ENCODE data around the gene GNAI2.
"Not testable (repeated sequence)": the region's sequence is repeated elsewhere in the genome, so short reads cannot be mapped to it uniquely, and the experiment has no call there.

Gene GNAI2

GRCh38 chr3:50236484-50237132 is 604 bp downstream of the GNAI2 start:
- Histone ChIP-seq H3K27me3 (ENCODE audit: insufficient read depth, low read length) (no peaks in the 10 kb centered on the region), H2AFZ (ENCODE audit: low read depth, low read length) (no peak overlapping the region), H3K9me3 (ENCODE audit: low read length) (no peaks in the 10 kb centered on the region), H3K4me1 (ENCODE audit: insufficient read depth, low read length) (peaks cover 63% of the 10 kb centered on the region), H3K36me3 (ENCODE audit: insufficient read depth, low read length) (peaks cover 7% of the 10 kb centered on the region), H3K4me3 (ENCODE audit: low read length) (peak overlapping the region; percentile 94)

DNA sequence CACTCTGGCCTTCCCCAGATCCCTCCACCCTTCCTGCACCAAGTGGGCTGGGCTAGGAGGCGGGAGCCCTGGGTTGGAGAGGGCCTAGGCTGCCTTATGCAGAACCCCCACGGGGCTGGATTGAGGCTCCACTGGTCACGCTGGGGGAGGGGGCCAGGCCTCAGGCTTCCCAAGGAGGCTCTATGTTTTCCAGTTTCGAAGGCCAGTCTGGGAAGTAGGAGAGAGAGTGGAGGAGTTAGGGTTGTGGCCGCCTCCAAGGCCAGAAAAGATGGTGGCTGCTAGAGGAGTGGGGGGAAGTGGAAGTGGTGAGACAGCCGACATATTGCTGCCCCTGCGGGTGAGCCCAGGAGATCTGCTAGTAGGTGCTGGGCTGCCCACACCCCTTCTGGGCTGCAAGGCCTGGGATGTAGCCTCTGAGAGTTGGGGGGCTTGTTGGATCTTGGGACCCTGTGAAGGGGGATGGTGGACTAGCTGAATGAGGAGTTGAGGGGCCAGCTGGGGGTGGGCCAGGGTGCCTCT is 1.2 kb downstream of the GNAI2 start:
- peaks cover 69% of the 10 kb centered on the region for H3K4me1 ChIP-seq (ENCODE audit: insufficient read depth, low read length)

GRCh38 chr3:50237754-50238548 is 1.9 kb downstream of the GNAI2 start:
- H3K9me3 ChIP-seq (ENCODE audit: low read length): no peaks in the 10 kb centered on the region
- peaks cover 69% of the 10 kb centered on the region for H3K4me1 ChIP-seq (ENCODE audit: insufficient read depth, low read length)
- H3K4me3 ChIP-seq (ENCODE audit: low read length): peak overlapping the region; percentile 94
- no peaks in the 10 kb centered on the region for H3K27me3 ChIP-seq (ENCODE audit: insufficient read depth, low read length)
- H3K36me3 ChIP-seq (ENCODE audit: insufficient read depth, low read length): peaks cover 10% of the 10 kb centered on the region
- H2AFZ ChIP-seq (ENCODE audit: low read depth, low read length): no peak overlapping the region

More for the DNA sequence above, 1.2 kb downstream of the GNAI2 start:
- H3K4me3 ChIP-seq (ENCODE audit: low read length): peak overlapping the region; percentile 94
- no peaks in the 10 kb centered on the region for H3K9me3 ChIP-seq (ENCODE audit: low read length)
- no peaks in the 10 kb centered on the region for H3K27me3 ChIP-seq (ENCODE audit: insufficient read depth, low read length)
- H2AFZ ChIP-seq (ENCODE audit: low read depth, low read length): no peak overlapping the region
- peaks cover 7% of the 10 kb centered on the region for H3K36me3 ChIP-seq (ENCODE audit: insufficient read depth, low read length)

GRCh38 chr3:50238549-50239026 is 2.6 kb downstream of the GNAI2 start:
- H3K9me3 ChIP-seq (ENCODE audit: low read length): no peaks in the 10 kb centered on the region
- peaks cover 64% of the 10 kb centered on the region for H3K4me1 ChIP-seq (ENCODE audit: insufficient read depth, low read length)
- peak overlapping the region; percentile 94 for H3K4me3 ChIP-seq (ENCODE audit: low read length)
- H3K27me3 ChIP-seq (ENCODE audit: insufficient read depth, low read length): no peaks in the 10 kb centered on the region
- no peak overlapping the region for H2AFZ ChIP-seq (ENCODE audit: low read depth, low read length)
- peaks cover 14% of the 10 kb centered on the region for H3K36me3 ChIP-seq (ENCODE audit: insufficient read depth, low read length)

DNA sequence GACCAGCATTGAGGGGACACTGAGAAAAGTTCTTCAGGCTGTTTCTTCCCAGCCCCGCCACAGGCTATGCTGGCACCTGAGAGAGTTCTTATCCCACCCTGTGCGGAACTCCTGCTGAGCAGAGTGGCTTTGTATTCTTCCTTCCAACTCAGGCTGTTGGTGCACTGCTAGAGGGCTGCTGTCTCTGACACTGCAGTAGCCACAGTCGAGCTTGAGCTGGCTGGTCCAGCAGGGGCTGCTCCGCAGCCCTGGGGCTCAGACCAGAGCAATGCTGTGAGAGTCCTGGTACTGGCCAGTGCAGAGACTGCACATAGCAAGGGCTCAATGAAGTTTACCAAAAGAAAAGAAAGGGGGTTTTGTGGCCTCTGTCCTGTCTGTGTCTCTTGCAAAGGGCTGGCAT is 3.6 kb downstream of the GNAI2 start:
- Histone ChIP-seq H3K4me1 (ENCODE audit: insufficient read depth, low read length) (peaks cover 62% of the 10 kb centered on the region), H2AFZ (ENCODE audit: low read depth, low read length) (no peak overlapping the region), H3K9me3 (ENCODE audit: low read length) (no peaks in the 10 kb centered on the region), H3K36me3 (ENCODE audit: insufficient read depth, low read length) (peaks cover 17% of the 10 kb centered on the region), H3K27me3 (ENCODE audit: insufficient read depth, low read length) (no peaks in the 10 kb centered on the region), H3K4me3 (ENCODE audit: low read length) (no peak overlapping the region)

DNA sequence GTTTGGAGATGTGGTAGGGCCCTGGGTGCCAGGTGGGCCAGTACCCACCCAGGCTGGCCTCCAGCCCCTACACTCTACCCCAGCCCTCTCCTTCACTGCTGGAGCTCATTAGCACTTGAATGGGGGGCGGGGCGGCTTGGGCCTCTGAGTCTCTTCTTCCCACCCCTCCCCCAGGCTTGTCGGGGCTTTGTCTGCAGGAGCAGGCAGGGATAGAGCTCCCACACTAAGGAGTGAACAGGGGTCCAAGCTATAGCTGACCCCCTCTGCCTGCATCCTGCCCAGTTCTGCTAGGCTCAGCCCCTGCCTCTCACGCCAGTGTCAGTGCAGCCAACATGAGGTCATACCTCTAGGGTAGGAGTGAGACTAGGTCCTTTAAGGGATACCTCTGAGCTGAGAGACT is 5.2 kb downstream of the GNAI2 start:
- Histone ChIP-seq H3K4me3 (ENCODE audit: low read length) (no peak overlapping the region), H3K27me3 (ENCODE audit: insufficient read depth, low read length) (no peaks in the 10 kb centered on the region), H2AFZ (ENCODE audit: low read depth, low read length) (no peak overlapping the region), H3K9me3 (ENCODE audit: low read length) (no peaks in the 10 kb centered on the region), H3K4me1 (ENCODE audit: insufficient read depth, low read length) (peaks cover 66% of the 10 kb centered on the region), H3K36me3 (ENCODE audit: insufficient read depth, low read length) (peaks cover 17% of the 10 kb centered on the region)

- Histone ChIP-seq H3K9me3 (ENCODE audit: low read length) (no peaks in the 10 kb centered on the region), H2AFZ (ENCODE audit: low read depth, low read length) (no peak overlapping the region), H3K4me3 (ENCODE audit: low read length) (no peak overlapping the region), H3K4me1 (ENCODE audit: insufficient read depth, low read length) (peaks cover 73% of the 10 kb centered on the region), H3K27me3 (ENCODE audit: insufficient read depth, low read length) (no peaks in the 10 kb centered on the region), H3K36me3 (ENCODE audit: insufficient read depth, low read length) (peaks cover 17% of the 10 kb centered on the region)
Measured at GRCh38 chr3:50241713-50242380, 5.8 kb downstream of the GNAI2 start.

- no peak overlapping the region for H3K4me3 ChIP-seq (ENCODE audit: low read length)
- H3K36me3 ChIP-seq (ENCODE audit: insufficient read depth, low read length): peaks cover 20% of the 10 kb centered on the region
- H3K27me3 ChIP-seq (ENCODE audit: insufficient read depth, low read length): no peaks in the 10 kb centered on the region
- H3K4me1 ChIP-seq (ENCODE audit: insufficient read depth, low read length): peaks cover 77% of the 10 kb centered on the region
- H3K9me3 ChIP-seq (ENCODE audit: low read length): no peaks in the 10 kb centered on the region
- no peak overlapping the region for H2AFZ ChIP-seq (ENCODE audit: low read depth, low read length)
Measured at GRCh38 chr3:50242381-50242770, 6.4 kb downstream of the GNAI2 start.

DNA sequence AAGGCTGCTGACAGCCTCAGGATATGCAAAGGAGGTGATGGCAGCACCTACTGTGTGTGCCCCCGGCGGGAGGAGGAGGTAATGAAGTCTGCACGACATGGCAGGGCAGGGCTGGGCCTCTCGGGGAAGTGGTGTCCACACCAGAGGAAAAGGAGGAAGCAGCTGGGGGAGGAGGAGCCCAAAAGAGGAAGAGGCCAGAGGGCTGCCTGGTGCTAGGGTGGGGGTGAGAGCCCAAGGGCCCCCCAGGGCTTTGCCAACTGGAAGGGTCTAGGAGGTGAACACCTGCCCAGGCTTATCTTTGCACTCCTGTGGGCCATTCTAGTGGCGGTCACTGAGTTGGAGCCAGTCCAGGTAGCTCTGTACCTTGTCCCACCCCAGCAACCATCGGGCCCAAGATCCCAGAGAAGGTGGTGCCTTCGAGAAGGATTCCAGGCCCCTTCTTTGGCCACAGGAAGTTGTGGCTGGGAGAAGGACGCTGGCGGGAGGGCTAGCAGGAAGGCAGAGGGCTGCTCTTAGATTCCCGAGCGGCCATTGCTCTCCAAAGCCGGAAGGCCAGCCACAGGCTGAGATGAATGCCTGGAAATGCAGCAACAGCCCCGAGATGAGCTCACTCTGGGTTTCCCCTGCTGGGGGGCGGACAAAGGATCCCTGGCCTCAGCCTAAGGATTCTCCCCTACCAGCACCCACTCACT is 7.0 kb downstream of the GNAI2 start:
- H3K36me3 ChIP-seq (ENCODE audit: insufficient read depth, low read length): peaks cover 24% of the 10 kb centered on the region

DNA sequence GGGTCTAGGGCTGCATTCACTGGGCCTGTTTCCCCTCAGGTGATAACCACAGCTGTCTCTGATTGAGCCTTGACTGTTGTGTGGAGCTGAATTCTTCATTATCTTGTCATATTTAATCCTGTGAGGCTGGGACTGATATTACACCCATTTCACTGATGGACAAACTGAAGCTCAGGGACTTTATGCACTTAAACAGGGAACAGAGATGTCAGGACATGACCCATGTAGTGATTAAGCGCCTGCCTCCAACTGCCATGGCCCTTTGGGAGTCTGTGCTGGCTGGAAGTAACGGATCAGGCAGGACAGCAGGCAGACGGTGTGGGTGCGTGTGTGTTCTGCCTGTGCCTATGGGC is 7.5 kb downstream of the GNAI2 start:
- Histone ChIP-seq H3K27me3 (ENCODE audit: insufficient read depth, low read length) (no peaks in the 10 kb centered on the region), H3K4me3 (ENCODE audit: low read length) (no peak overlapping the region), H3K4me1 (ENCODE audit: insufficient read depth, low read length) (peaks cover 69% of the 10 kb centered on the region)

More for the DNA sequence above, 7.0 kb downstream of the GNAI2 start:
- Histone ChIP-seq H3K4me3 (ENCODE audit: low read length) (no peak overlapping the region), H3K4me1 (ENCODE audit: insufficient read depth, low read length) (peaks cover 74% of the 10 kb centered on the region), H3K27me3 (ENCODE audit: insufficient read depth, low read length) (no peaks in the 10 kb centered on the region), H2AFZ (ENCODE audit: low read depth, low read length) (no peak overlapping the region), H3K9me3 (ENCODE audit: low read length) (no peaks in the 10 kb centered on the region)

DNA sequence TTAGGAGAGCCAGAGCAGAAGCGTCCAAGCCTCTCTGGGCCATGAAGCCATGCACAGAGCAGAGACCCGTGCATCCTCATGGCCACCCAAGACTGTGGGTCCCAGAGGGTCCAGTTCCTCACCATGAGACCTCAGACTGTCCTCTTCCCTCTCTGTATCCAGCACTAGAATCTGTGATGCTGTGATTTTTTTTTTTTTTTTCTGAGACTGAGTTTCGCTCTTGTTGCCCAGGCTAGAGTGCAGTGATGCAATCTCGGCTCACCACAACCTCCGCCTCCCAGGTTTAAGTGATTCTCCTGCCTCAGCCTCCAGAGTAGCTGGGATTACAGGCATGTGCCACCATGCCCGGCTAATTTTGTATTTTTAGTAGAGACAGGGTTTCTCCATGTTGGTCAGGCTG is 8.8 kb downstream of the GNAI2 start:
- not testable (repeated sequence) for H3K27me3 ChIP-seq (ENCODE audit: insufficient read depth, low read length); H3K9me3 ChIP-seq (ENCODE audit: low read length); H2AFZ ChIP-seq (ENCODE audit: low read depth, low read length); H3K4me3 ChIP-seq (ENCODE audit: low read length)
- Histone ChIP-seq H3K36me3 (ENCODE audit: insufficient read depth, low read length) (peaks cover 24% of the 10 kb centered on the region), H3K4me1 (ENCODE audit: insufficient read depth, low read length) (peaks cover 58% of the 10 kb centered on the region)

More for the DNA sequence above, 7.5 kb downstream of the GNAI2 start:
- Histone ChIP-seq H3K9me3 (ENCODE audit: low read length) (no peaks in the 10 kb centered on the region), H3K36me3 (ENCODE audit: insufficient read depth, low read length) (peaks cover 27% of the 10 kb centered on the region), H2AFZ (ENCODE audit: low read depth, low read length) (no peak overlapping the region)

GRCh38 chr3:50245251-50245745 is 9.3 kb downstream of the GNAI2 start:
- Histone ChIP-seq H3K36me3 (ENCODE audit: insufficient read depth, low read length) (peaks cover 27% of the 10 kb centered on the region), H3K4me3 (ENCODE audit: low read length) (no peak overlapping the region), H3K27me3 (ENCODE audit: insufficient read depth, low read length) (no peaks in the 10 kb centered on the region), H3K4me1 (ENCODE audit: insufficient read depth, low read length) (peaks cover 53% of the 10 kb centered on the region), H3K9me3 (ENCODE audit: low read length) (no peaks in the 10 kb centered on the region), H2AFZ (ENCODE audit: low read depth, low read length) (no peak overlapping the region)

Measured in neuron (in vitro differentiated cells).